ENCODE data around the gene THOC5.

Gene THOC5

DNA sequence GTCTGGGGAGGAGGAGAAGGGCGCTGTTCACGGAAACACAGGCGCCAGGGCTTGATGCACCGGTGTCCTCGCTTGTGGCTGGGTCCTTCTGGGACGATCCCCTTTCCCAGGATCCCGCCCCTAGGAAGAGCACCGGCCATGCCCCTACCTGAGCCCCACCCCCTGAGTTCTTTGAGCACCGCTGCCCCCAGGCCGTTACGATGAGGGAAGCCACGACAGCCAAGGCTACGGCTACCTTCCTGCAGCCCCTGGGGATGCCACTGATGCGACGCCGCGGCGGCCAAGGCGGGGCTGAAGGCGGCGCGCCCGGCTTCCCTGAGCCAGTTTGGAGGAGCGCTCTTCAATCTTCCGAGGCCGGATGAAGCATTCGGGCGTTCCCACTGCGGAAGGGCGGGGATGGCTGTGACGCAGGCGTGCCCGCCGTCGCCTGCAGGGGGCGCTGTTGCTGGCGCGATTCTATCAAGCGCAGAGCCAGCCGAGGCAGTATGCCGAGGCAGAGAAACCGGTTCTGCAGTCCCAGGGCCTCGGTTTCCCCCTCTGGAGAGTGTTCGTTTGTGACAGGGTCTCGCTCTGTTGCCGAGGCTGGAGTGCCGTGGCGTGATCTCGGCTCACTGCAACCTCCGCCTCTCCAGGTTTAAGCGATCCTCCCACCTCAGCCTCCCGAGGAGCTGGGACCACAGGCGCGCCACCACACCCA, 83.2 kb downstream of the THOC5 start:
- H3K4me3 ChIP-seq (ENCODE audit: low read length): peak overlapping the region; percentile 41
- TF ChIP-seq, protein P1, sequence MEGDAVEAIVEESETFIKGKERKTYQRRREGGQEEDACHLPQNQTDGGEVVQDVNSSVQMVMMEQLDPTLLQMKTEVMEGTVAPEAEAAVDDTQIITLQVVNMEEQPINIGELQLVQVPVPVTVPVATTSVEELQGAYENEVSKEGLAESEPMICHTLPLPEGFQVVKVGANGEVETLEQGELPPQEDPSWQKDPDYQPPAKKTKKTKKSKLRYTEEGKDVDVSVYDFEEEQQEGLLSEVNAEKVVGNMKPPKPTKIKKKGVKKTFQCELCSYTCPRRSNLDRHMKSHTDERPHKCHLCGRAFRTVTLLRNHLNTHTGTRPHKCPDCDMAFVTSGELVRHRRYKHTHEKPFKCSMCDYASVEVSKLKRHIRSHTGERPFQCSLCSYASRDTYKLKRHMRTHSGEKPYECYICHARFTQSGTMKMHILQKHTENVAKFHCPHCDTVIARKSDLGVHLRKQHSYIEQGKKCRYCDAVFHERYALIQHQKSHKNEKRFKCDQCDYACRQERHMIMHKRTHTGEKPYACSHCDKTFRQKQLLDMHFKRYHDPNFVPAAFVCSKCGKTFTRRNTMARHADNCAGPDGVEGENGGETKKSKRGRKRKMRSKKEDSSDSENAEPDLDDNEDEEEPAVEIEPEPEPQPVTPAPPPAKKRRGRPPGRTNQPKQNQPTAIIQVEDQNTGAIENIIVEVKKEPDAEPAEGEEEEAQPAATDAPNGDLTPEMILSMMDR (conservative IDR thresholded peaks at IDR 0.05; ENCODE audit: low read depth, low read length): peak; percentile 90
- no peak for DNase-seq (ENCODE audit: low read depth)

DNA sequence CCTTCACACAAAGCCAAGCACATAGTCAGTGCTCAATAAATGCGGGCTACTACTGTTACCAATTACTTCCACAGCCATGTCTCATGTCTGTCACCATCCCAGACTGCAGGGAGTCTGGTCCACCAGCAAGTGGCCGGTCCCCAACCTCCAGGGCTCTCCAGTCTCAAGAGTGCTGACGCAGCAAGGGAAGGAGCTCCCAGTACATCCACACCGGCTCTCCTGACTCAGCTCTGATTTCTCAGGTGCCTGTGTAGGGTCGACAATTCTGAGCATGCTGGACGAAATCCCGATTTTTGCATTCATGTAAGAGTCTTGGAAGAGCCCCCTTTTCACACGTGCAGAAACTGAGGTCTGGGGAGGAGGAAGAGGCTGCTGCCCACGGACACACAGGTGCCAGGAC, 83.8 kb downstream of the THOC5 start:
- no peak overlapping the region for H3K4me3 ChIP-seq (ENCODE audit: low read length)
- no peak for DNase-seq (ENCODE audit: low read depth)
- TF ChIP-seq, protein P1 (conservative IDR thresholded peaks at IDR 0.05; ENCODE audit: low read depth, low read length): no peak

DNA sequence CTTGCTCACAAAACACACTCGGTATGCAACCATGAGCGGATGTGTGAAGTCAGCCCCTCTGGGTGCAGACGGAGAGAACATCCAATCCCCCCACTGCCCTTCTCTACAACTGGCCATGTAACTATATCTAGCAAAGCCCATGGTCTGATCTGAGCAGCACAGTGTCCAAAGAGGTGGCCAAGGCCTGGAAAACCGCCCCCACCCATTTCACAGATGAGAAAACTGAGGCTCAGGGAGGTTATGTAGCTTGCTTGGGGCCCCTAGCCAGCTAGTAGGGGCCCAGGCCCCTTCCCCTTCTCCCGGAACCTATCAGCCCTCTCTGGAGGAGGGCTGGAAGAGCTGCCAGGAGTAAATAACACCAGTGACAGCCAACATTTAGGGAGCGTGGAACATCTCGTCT, 89.0 kb downstream of the THOC5 start:
- DNase-seq (ENCODE audit: low read depth): no peak
- no peak overlapping the region for H3K4me3 ChIP-seq (ENCODE audit: low read length)
- TF ChIP-seq, protein P1 (conservative IDR thresholded peaks at IDR 0.05; ENCODE audit: low read depth, low read length): no peak

DNA sequence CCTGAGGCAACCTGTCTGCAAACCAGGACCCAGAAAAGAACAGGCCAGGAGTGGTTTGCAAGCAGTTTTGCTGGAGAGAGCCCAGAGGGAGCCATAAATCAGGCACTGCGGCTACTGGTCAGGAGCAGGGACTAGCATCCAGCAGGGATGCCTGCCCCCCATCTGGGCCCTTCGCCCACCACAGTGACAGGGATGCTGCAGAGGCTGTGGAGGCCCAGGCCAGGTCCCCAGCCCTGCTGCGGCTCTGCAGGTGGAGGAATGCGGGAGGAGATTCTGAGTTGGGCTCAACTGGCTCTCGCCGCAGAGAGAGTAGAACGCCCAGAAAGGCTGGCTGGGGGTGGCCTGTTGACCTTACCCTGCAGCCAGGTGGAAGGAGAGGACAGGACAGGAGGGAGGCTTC, 89.9 kb downstream of the THOC5 start:
- TF ChIP-seq, protein P1 (conservative IDR thresholded peaks at IDR 0.05; ENCODE audit: low read depth, low read length): no peak
- no peak for DNase-seq (ENCODE audit: low read depth)
- H3K4me3 ChIP-seq (ENCODE audit: low read length): no peak overlapping the region

DNA sequence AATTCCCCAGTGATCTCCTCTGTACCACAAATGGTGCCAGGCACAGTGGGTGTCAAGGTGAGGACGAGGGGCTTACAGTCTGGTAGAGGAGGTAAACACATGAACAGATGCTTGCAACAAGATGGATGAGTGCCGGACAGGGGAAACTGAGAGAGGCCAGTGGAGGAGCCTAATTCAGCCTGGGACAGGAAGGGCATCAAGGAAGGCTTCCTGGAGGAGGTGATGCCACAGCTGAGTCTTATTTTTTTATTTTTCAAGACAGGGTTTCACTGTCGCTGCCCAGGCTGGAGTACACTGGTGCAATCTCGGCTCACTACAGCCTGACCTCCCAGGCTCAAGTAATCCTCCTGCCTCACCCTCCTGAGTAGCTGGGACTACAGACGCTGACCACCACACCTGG, 92.3 kb downstream of the THOC5 start:
- no peak overlapping the region for H3K4me3 ChIP-seq (ENCODE audit: low read length)
- DNase-seq (ENCODE audit: low read depth): no peak
- TF ChIP-seq, protein P1 (conservative IDR thresholded peaks at IDR 0.05; ENCODE audit: low read depth, low read length): no peak

DNA sequence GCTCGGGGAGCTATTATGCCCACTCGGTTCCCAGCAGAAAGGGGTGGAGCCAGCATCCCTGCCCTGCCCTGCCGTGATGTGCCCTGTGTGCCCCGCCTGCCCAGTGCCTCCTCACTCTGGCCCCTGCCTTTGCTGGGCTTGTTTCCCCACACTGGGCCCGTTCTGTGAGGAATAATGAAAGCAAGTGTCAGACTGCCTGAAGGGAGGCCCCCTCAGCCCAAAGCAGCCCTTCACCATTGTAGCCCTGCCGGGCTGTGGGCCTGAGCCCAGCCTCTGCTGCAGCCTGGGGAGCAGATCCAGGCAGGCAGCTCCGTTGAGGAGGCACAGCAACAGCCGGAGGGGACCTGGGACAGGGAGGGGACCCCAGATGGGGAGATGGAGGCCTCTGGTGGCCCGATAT, 93.8 kb downstream of the THOC5 start:
- H3K4me3 ChIP-seq (ENCODE audit: low read length): no peak overlapping the region
- DNase-seq (ENCODE audit: low read depth): no peak
- TF ChIP-seq, protein P1 (conservative IDR thresholded peaks at IDR 0.05; ENCODE audit: low read depth, low read length): no peak

DNA sequence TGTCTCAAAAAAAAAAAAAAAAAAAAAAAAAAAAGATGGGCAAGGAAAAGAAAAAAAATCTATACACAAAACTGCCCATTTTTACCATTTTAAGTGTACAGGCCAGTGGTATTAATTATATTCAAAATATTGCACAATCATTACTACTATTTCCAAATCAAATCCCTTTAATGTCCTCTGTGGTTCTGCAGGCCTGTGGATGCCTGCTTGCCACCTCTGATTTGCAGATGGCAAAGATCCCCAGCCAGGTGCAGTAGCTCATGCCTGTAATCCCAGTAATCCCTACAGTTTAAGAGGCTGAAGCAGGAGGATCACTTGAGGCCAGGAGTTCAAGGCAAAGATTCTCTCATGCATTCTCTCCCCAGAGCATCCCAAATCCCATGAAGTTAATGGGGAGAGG, 95.0 kb downstream of the THOC5 start:
- TF ChIP-seq, protein P1 (conservative IDR thresholded peaks at IDR 0.05; ENCODE audit: low read depth, low read length): no peak
- H3K4me3 ChIP-seq (ENCODE audit: low read length): no peak overlapping the region
- no peak for DNase-seq (ENCODE audit: low read depth)

Data from retinal pigment epithelial cell (primary cell).